Fibroblast of the aortic adventitia (primary cell): ENCODE data around the gene BNC2. TPM values are rescaled to one million over a fixed set of nuclear protein-coding genes. Genes with fewer than 3 reads are reported as not detected.

Experiments
- DNase-seq: peaks from one replicate; pipeline ENCODE4 v3.0.0-alpha.2; 2010; ENCODE audit warnings: low read depth
- H3K4me3 ChIP-seq: 2 replicates; pipeline ENCODE4 v1.5.1; 2011; ENCODE audit warnings: low read depth, mild to moderate bottlenecking, control low read depth, low read length, moderate library complexity
- total RNA-seq: library from RNA; depleted of rRNA; stranded (reverse); fragments of >200 nt; gene quantifications from 2 replicates; pipeline ENCODE4 v1.2.3, GENCODE V29; 2012; ENCODE audit warnings: low replicate concordance
- TF ChIP-seq, protein P1 (sequence below): IDR thresholded peaks from 2 replicates; pipeline ENCODE4 v1.5.1; 2011; ENCODE audit warnings: mild to moderate bottlenecking, low read length, control low read depth, inconsistent platforms; ENCODE audit not compliant: insufficient read depth

BNC2 gene
- total RNA-seq, 1 donor: 53.3 TPM

DNA sequence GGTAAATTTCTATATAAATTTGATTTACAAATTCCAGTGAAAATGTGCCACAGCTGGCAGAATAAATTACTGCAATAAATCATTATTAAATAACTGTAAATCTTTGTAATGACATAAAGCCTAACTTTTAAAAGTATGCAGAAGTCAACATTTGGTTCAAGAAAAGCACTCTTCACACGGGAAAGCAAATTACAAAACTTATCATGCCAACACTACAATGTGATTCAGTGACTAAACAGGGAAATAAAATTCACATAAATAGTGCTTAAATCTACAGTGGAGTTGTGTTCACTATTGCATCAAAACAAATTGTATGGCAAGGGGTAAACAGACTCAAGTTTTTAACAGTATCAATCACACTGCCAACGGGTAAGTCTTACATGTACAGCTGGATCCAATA is 117.2 kb downstream of the BNC2 start:
- TF ChIP-seq, protein P1, sequence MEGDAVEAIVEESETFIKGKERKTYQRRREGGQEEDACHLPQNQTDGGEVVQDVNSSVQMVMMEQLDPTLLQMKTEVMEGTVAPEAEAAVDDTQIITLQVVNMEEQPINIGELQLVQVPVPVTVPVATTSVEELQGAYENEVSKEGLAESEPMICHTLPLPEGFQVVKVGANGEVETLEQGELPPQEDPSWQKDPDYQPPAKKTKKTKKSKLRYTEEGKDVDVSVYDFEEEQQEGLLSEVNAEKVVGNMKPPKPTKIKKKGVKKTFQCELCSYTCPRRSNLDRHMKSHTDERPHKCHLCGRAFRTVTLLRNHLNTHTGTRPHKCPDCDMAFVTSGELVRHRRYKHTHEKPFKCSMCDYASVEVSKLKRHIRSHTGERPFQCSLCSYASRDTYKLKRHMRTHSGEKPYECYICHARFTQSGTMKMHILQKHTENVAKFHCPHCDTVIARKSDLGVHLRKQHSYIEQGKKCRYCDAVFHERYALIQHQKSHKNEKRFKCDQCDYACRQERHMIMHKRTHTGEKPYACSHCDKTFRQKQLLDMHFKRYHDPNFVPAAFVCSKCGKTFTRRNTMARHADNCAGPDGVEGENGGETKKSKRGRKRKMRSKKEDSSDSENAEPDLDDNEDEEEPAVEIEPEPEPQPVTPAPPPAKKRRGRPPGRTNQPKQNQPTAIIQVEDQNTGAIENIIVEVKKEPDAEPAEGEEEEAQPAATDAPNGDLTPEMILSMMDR: no peak
- no peak overlapping the region for H3K4me3 ChIP-seq
- DNase-seq: no peak

DNA sequence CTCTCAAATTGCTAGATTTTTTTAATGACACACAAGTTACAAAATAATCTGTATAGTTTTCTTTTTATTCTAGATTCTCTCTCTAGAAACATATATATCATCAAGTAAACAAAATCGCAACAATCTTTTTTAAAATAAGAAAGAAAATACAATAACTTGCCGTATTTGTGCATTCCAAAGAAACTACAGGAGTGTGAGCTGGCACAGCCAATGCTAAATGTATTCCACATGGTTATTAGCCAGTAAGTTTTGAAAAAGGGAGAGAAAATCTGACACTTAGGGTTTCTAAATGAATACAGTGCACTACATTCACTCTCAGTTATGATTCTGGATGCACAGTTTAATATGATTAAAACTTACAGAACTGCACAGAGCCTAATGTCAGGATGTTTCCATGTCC is 117.9 kb downstream of the BNC2 start:
- DNase-seq: peak; percentile 31
- TF ChIP-seq, protein P1: no peak

DNA sequence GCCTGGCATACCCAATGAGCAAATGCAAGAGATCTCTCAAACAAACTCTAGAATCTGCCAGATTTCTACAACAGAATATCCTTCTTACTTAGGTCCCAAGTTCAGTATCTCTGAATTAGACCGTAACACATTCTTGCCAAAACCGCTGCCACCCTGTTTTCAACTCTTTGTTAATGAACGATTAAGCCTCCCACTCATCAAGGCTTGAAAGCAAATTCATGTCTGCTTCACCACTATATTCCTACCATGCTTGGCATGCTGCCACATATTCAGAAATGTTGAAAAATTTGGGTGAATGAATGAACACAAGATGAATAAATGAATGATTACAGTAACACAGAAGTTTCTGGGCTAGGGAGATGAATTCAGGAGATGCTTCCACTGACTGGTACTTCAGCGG is 119.9 kb downstream of the BNC2 start:
- H3K4me3 ChIP-seq: no peak overlapping the region
- TF ChIP-seq, protein P1: no peak
- no peak for DNase-seq

More for the DNA sequence above, 117.9 kb downstream of the BNC2 start:
- no peak overlapping the region for H3K4me3 ChIP-seq

DNA sequence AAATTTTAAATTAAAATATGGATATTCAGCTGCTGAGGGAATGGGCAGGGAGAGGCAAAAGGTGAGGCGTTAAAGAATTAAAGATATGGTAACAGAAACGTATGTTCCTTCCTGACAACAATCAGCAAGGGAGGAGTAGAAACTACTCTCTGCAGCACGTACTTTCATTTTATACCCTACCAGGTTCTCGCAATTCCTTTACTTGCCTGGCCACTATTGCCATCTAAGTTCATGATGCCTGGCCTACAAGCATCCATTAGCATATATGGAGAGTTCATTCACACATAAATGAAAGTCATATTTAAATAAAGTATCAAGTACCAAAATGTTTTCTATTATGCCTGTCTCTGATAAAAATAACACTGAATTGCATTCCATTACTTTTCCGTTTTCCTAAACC is 125.1 kb downstream of the BNC2 start:
- TF ChIP-seq, protein P1: no peak
- no peak overlapping the region for H3K4me3 ChIP-seq
- no peak for DNase-seq

DNA sequence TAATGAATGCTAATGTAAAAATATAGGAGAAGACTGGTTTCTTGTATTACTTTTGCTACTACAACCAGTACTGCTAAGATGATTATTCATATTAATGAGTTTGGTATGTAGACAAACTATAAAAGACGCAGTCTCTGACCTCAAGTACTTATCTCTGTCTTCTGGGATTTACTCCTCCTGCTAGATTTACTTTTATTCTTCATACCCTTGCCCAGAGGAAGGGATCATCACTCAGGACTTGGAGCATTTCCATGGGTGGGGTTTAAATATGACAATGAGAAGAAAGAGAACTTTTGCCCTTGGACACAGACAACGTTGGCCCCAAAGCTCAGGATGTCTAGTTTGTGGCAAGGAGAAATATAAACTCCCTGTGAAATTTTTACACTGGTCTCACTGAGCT is 126.1 kb downstream of the BNC2 start:
- TF ChIP-seq, protein P1: no peak
- H3K4me3 ChIP-seq: no peak overlapping the region
- peak; percentile 93 for DNase-seq

DNA sequence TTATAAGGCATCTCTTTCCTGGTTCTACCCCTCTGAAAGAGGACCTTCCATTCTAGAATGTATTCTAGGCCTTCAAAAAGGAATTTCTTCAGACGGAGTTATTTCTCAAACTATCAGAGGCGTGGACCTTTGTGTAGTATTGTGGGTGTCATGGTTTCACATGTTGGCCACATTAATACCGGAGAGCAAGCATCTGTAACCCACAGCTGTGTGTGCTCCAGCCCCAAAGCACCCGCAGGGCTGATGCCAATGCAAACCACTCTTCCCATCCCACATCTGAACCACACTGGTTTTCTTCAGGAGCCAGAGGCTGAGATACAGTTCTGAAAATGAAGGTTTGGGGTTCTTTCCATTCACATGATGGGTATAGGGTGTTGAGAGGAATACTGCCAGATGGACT is 127.1 kb downstream of the BNC2 start:
- H3K4me3 ChIP-seq: no peak overlapping the region
- DNase-seq: no peak
- TF ChIP-seq, protein P1: no peak

DNA sequence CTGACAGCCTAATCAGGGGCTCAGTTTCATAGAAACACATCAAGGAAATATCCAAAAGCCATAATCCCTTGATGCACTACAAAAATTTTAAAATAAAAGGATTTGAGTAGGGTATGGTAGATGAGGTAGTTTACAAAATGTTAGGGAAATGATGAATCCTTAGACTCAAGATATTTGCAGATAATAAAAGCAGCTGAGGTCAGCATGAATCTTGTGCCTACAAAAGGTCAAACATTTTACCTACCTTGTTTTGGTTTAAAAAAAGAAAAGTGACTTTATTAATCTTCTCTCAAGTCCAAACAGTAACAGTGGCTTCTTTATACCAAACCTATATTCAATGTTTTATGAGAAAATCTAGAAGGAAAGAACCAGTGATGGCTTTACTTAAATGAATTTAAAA is 135.5 kb downstream of the BNC2 start:
- H3K4me3 ChIP-seq: no peak overlapping the region
- no peak for DNase-seq
- TF ChIP-seq, protein P1: no peak
